GM18870 (cell line): ENCODE data around the gene HOXD8.

Experiments
- ATAC-seq: cut with Tn5 transposase; IDR thresholded peaks from one replicate; pipeline ENCODE4 v1.9.1; 2021; ENCODE audit warnings: moderate library complexity; ENCODE audit not compliant: unreplicated experiment

The HOXD8 gene

DNA sequence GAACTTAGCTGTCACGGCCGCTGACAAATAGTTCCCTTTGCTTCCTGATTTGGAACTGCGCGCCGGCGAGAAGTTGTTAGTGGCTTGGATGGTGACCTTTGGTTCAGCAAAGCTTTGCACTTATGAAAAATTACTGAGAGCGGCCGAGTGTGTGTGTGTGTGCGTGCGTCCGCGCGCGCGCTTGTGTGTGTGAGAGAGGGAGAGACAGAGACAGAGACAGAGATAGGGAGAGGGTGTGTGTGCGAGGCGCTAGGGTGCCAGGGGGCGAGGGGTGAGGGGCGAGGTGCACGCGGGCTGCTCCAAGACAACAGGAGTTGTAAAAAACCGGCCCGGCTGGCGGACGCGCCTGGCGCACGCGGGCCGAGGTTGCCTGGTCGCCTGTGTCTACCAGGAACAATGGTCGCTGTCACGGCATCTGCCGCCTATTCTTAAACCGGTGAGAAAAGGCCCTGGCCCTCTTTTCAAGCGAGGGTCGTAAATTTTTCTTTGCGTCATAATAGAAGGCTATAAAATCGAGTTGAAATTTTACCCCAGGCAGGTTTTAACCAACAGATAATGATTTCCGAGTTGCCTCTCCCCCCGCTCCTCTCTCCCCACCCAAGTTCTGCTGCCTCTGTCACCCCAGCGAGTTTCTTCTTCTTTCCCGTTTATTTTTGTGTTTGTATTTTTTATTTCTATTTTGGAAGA lies 28.1 kb downstream of the HOXD8 start:
- no peak for ATAC-seq

- ATAC-seq = no peak
These were observed 28.7 kb downstream of the HOXD8 start for GRCh38 chr2:176158186-176158591.

GRCh38 chr2:176158855-176159662 lies 29.6 kb downstream of the HOXD8 start:
- ATAC-seq = no peak

DNA sequence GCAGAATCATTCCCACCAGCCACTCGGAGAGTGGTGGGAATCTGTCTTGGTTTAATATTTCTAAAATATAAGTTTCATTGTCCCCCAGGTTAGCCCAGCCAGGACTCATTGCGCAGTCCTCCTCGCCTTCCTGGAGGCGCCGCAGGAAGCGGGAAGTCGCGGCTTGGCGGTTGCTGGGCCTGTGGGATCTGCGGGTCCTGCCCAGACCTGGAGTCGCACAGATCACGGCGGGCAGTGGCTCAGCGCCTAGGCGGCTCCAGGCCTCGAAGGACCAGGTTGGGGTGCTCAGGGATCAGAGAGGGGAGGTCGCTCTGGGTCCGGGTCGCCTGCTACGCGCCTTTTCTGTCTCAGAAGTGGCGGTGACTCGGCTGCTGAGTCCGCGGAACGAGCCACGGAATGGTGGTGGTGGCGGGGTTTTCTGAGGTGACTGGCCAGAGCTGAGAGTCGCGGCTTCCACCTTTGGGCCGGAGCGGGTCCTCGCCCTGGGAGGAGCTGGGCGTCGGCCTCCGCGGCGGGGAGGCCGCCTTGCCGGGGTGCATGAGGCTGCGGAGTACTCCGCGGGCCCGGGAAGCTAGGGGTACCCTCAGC lies 30.3 kb downstream of the HOXD8 start:
- ATAC-seq = no peak

DNA sequence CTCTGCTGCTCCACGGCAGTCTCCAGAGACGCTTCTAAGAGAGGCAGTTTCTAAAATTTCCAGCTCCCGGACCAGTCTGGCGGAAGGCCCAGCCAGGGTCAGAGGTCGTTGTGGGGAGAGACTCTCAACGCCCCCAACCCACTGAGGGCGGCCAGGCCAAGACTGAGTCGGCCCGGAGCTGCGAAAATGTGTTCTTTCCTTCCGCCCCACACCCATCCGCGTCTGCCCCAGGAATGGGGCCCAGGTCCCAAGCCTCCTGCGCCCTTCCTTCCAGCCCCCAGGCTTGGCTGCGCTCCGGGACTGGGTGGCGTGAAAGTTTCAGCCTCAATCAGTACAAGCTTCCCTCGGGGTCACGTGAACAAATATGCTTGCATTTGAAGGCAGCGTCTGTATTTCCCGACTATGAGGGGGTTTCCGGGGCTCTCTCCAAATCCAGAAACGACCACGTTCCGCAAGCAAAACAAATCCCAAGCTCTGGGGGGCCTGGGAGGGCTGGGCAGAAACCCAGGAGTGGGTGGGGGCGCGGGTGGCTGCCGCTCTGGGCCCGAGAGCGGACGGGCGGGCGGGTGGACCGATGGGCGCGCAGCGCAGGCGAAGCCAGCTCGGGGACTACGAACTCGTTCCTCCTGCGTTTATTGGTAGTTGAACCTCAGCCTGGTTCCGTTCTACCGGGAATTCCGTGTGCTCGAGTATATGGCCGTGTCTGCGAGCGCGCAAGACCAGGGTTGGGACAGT lies 30.9 kb downstream of the HOXD8 start:
- no peak for ATAC-seq

DNA sequence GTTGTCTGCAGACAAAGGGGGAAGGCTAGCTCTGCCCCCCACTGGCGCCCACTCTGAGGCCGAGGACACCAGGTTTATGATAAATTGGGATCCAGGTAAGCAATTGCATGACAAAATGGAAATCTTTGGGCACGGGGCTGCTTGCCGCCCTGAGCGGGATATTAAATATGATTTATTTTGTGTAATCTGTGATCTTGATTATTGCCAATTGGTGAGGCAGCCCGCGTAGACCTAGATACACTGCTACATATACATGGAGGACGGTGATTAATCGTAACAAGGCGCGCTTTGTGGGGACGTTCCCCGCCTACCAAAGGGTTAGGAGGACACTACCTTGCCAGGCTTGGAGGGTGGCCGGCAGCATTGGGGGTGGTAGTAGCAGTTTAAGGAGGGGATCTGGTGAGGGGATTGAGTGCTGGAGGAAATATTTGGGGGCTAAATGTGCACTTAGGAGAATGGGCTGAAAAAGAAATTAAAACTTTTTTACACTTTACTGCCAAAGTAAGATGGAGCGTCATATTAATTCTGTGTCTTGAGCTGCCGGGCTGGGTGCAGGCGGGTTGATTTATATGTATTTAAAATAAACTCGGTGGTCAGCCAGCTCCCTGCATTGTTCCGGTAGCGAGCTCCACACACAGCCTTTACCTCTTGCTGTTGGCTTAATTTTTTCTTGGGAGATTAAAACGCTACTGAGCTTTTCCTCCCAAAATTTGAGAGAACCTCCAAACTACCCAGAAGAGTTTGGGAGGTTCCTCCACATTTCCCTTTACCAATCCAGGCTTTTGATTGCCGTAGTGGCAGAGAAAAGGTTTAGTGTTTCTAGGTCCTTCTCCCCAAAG lies 31.7 kb downstream of the HOXD8 start:
- no peak for ATAC-seq

- no peak for ATAC-seq
These were observed 32.5 kb downstream of the HOXD8 start for GRCh38 chr2:176161825-176162626.

DNA sequence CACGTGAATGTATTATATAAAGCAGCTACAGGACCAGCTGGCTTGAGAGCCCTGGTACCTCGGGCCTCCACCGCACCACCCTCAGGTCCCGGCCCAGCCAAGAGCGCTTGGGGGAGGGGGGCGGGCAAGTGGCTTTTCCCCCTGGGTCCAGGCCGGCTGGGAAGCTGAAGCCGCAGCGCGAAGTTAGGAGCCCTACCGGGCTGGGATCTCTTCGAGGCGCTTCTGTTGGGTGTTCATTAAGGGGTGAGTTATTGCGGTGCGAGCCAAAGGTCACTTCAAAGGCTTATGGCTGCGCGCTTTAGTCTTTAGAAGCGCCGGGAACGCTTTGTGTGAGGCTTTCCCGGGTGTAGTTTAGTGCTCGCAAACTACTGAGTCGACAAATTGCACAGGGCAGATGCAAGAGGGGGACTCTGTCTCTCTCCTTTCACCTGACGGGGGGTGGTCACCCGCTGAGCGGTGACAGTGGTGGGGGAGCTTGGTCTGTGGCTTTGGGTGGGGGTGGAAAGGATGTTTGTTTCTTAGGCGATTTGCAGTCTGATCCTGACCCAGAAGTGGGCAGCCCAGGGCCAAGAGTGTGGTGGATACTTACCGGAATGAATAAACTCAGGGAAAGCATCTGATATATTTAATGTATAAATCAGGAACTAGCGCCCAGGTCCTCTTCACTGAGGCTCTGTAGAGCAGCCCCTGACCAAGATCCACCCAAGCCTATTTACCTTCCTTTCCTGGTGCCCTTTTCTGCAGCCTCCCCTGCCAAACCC lies 33.6 kb downstream of the HOXD8 start:
- ATAC-seq = no peak

DNA sequence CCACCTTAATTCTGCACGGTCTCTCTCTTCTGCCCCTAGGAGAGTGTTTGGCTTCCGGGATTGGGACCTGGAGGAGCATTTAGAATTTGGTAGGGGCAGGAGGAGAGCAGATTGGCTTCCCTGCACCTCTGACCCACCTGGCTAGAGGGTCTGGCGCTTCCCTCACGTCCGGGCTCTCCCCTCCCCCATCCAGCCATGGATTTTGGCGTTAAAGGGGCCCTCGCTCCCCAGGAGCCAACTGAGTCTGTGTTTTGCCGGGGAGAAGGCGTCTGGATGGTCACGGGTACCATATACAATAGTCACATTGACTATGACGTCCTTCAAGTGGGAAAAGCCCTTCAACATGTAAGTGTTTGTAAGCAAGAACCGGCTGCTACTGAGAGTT lies 34.2 kb downstream of the HOXD8 start:
- no peak for ATAC-seq

- ATAC-seq = no peak
These were observed 34.7 kb downstream of the HOXD8 start for GRCh38 chr2:176164201-176164600.

DNA sequence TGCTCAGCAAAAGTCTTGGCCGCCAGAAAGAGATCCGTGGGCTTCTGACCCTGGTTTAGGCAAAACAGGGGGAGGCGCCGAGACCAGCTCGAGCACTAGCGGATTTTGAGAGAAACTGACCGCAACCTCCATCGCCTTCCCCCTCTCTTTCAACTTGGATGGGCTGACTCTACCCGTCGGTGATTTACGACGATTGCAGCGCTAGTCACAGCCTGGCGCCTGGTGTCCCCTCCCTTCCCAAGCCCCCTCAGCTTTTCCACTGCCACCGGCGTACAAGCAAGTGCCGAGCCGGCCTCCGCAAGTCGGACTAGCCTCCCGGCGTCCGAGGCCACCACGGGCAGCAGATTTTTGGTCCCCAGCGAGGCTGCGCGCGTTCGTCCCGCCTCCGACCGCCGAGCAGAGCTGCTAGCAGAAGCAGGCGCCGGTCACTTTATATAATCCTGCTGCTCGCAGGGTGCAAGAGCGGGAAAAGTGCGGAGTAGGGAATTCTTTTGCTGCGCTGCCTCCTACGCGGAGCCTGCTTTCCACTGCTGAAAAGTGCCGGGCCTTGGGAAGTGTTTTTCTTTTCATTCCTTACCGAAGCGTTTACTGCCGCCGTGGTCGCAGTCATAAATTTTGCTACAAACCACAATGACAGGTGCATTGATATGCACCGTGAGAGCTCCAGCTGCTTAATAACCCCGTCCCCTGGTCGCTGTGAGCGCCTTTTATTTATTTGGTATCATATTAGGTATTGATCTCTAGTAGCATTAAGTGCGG lies 35.3 kb downstream of the HOXD8 start:
- no peak for ATAC-seq

- no peak for ATAC-seq
These were observed 36.0 kb downstream of the HOXD8 start for GRCh38 chr2:176165370-176166050.

DNA sequence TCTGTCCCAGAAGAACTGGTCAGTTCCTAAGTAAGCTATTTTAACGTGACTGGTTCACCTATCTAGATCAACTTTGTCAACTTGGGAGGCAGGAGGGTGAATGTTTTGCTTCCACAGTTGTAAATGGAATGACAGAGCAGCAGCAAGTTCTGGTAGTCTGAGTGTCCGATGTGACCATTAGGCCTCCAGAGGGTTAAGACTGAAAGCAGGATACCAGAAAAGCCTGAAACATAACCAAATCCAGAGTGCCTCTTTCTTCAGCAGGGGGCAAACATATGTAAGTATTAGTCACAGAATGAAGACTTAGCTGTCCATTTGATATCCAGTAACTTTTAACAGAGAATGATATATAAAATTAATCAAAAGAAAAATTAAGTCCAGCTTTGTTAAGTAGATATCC lies 36.8 kb downstream of the HOXD8 start:
- ATAC-seq = no peak

GRCh38 chr2:176167398-176167797 lies 37.9 kb downstream of the HOXD8 start:
- ATAC-seq = no peak

DNA sequence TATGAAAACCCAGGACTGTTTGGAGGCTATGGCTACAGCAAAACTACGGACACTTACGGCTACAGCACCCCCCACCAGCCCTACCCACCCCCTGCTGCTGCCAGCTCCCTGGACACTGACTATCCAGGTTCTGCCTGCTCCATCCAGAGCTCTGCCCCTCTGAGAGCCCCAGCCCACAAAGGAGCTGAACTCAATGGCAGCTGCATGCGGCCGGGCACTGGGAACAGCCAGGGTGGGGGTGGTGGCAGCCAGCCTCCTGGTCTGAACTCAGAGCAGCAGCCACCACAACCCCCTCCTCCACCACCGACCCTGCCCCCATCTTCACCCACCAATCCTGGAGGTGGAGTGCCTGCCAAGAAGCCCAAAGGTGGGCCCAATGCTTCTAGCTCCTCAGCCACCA lies 39.7 kb downstream of the HOXD8 start:
- ATAC-seq = no peak

- no peak for ATAC-seq
These were observed 40.2 kb downstream of the HOXD8 start for GRCh38 chr2:176169711-176170110.

GRCh38 chr2:176170602-176171305 lies 41.2 kb downstream of the HOXD8 start:
- ATAC-seq = no peak
